ENCODE results near the gene CECR2. TPM values are rescaled to one million over a fixed set of nuclear protein-coding genes. Genes with fewer than 3 reads are reported as not detected.

Gene CECR2
- total and polyA plus RNA-seq, 8 donors: 0.89 to 4.4 (median 2.7) TPM

- peak; percentile 95 to 99 (median 98) for ATAC-seq
- peak in 1 of 4 donors; percentile 12 for TF ChIP-seq CTCF (IDR thresholded peaks at IDR 0.05)
Observed at GRCh38 chr22:17486313-17486712, 117.1 kb downstream of the CECR2 start.

GRCh38 chr22:17486719-17487118, 117.5 kb downstream of the CECR2 start:
- ATAC-seq (peak; percentile 38 to 53 (median 48)), DNase-seq (peak in 3 of 6 donors; percentile 9 to 47 (median 22)), FAIRE-seq (no peak)
- H3K27me3 ChIP-seq: no peaks in the 10 kb centered on the region
- no peak for TF ChIP-seq CTCF (IDR thresholded peaks at IDR 0.05)
- no peak overlapping the region for H3K4me3 ChIP-seq
- intact Hi-C loops (cut with DNase I): no loop called here
- H3K4me1 ChIP-seq: peaks cover 4 to 9% (median 9%) of the 10 kb centered on the region in 3 donors
- H3K27ac ChIP-seq: peak overlapping the region; percentile 17 to 40 (median 30)
- no peaks in the 10 kb centered on the region for H3K36me3 ChIP-seq
- WGBS, 2 donors: 40 to 45% methylated on average over 10 of the region's 10 CpGs
- no peaks in the 10 kb centered on the region for H3K9me3 ChIP-seq

More at GRCh38 chr22:17486313-17486712, 117.1 kb downstream of the CECR2 start:
- Histone ChIP-seq H3K4me1 (peaks cover 4 to 9% (median 9%) of the 10 kb centered on the region in 3 donors), H3K9me3 (no peaks in the 10 kb centered on the region), H3K27ac (peak overlapping the region in 3 of 4 donors; percentile 25 to 40 (median 35)), H3K4me3 (no peak overlapping the region), H3K36me3 (no peaks in the 10 kb centered on the region), H3K27me3 (no peaks in the 10 kb centered on the region)
- DNase-seq: peak; percentile 79 to 92 (median 88)
- intact Hi-C loops (cut with DNase I): no loop called here
- 16 to 27% methylated on average over 10 of the region's 10 CpGs for WGBS, 2 donors
- FAIRE-seq: no peak

- H3K4me3 ChIP-seq: no peak overlapping the region
- ATAC-seq (no peak), FAIRE-seq (no peak), DNase-seq (no peak)
- no peak overlapping the region for H3K27ac ChIP-seq
- no peaks in the 10 kb centered on the region for H3K9me3 ChIP-seq
- TF ChIP-seq CTCF (IDR thresholded peaks at IDR 0.05): no peak
- peaks cover 4 to 12% (median 9%) of the 10 kb centered on the region in 3 donors for H3K4me1 ChIP-seq
- H3K36me3 ChIP-seq: no peaks in the 10 kb centered on the region
- intact Hi-C loops (cut with DNase I): no loop called here
- WGBS, 2 donors: 69 to 88% methylated on average over 6 of the region's 6 CpGs
- H3K27me3 ChIP-seq: no peaks in the 10 kb centered on the region
Observed at GRCh38 chr22:17489101-17489500, 119.8 kb downstream of the CECR2 start.

GRCh38 chr22:17491090-17491640, 121.9 kb downstream of the CECR2 start:
- no peaks in the 10 kb centered on the region for H3K36me3 ChIP-seq
- H3K4me1 ChIP-seq: peaks cover 4 to 12% (median 9%) of the 10 kb centered on the region in 3 donors
- intact Hi-C loops (cut with DNase I): no loop called here
- no peaks in the 10 kb centered on the region for H3K27me3 ChIP-seq
- 82 to 87% methylated on average over 9 of the region's 9 CpGs for WGBS, 2 donors
- ATAC-seq (no peak), DNase-seq (no peak), FAIRE-seq (no peak)
- no peak overlapping the region for H3K4me3 ChIP-seq
- TF ChIP-seq CTCF (IDR thresholded peaks at IDR 0.05): no peak
- no peak overlapping the region for H3K27ac ChIP-seq
- no peaks in the 10 kb centered on the region for H3K9me3 ChIP-seq

GRCh38 chr22:17492247-17492646, 123.0 kb downstream of the CECR2 start:
- Histone ChIP-seq H3K4me3 (no peak overlapping the region), H3K27ac (no peak overlapping the region), H3K27me3 (no peaks in the 10 kb centered on the region), H3K9me3 (no peaks in the 10 kb centered on the region), H3K4me1 (peaks cover 0 to 7% (median under 1%) of the 10 kb centered on the region in 3 donors), H3K36me3 (no peaks in the 10 kb centered on the region)
- no peak for FAIRE-seq
- WGBS, 2 donors: 47 to 53% methylated on average over 3 of the region's 3 CpGs
- TF ChIP-seq CTCF (IDR thresholded peaks at IDR 0.05): no peak
- DNase-seq: no peak
- intact Hi-C loops (cut with DNase I): no loop called here
- peak in 2 of 4 donors; percentile 26 to 38 for ATAC-seq

Measured in pancreas (tissue), 10 donors.